ENCODE data around the gene FIG4. TPM values are rescaled to one million over a fixed set of nuclear protein-coding genes. Genes with fewer than 3 reads are reported as not detected.

The FIG4 gene
- total RNA-seq, 1 experiment from 2014 or later, result 23.1 TPM

DNA sequence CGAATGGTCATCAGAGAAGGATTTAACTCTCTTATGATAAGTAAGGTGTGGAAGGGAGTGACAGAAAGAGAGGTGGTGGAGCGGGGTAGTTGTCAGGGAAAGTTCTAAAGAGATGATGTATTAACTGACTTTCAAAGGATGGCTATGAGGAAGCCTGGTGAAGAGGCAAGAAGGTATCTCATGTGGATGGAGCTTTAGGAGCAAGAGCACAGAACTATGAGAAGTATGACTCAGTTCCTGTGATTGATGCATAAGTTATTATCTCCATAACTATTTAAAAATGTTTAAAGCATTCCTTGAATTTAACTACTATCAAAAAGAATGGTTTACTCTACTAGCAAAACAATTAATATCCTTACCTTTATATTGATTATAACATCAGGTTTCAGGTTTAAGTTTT is 28.9 kb upstream of the FIG4 start:
- H4K5ac ChIP-seq (ENCODE audit: insufficient read length, low read depth, low read length), result no peak overlapping the region
- H3K79me1 ChIP-seq (ENCODE audit: insufficient read depth, low read depth, low read length, poor library complexity, severe bottlenecking), result no peaks in the 10 kb centered on the region
- Mint-ChIP-seq H3K9me3 (no peaks in the 10 kb centered on the region), H3K4me3 (no peak overlapping the region), H3K36me3 (ENCODE audit: insufficient read depth in 1 of 3, low read depth in 3 of 3) (no peaks in the 10 kb centered on the region), H3K27ac (no peak overlapping the region), H3K27me3 (ENCODE audit: low read depth) (no peaks in the 10 kb centered on the region), H3K4me1 (no peaks in the 10 kb centered on the region)
- H2BK12ac ChIP-seq (ENCODE audit: insufficient read length, low read depth, low read length), result no peak overlapping the region
- no peak overlapping the region for H4K8ac ChIP-seq (replicated peaks; ENCODE audit: insufficient read length, low read depth, low read length)
- WGBS (ENCODE audit: extremely low coverage, insufficient read length, low lambda C conversion rate), result no CpG with 5 or more reads among the region's 2 CpGs
- H3K18ac ChIP-seq (ENCODE audit: insufficient read length, low read depth, low read length), result no peak overlapping the region
- TF ChIP-seq, protein P1, sequence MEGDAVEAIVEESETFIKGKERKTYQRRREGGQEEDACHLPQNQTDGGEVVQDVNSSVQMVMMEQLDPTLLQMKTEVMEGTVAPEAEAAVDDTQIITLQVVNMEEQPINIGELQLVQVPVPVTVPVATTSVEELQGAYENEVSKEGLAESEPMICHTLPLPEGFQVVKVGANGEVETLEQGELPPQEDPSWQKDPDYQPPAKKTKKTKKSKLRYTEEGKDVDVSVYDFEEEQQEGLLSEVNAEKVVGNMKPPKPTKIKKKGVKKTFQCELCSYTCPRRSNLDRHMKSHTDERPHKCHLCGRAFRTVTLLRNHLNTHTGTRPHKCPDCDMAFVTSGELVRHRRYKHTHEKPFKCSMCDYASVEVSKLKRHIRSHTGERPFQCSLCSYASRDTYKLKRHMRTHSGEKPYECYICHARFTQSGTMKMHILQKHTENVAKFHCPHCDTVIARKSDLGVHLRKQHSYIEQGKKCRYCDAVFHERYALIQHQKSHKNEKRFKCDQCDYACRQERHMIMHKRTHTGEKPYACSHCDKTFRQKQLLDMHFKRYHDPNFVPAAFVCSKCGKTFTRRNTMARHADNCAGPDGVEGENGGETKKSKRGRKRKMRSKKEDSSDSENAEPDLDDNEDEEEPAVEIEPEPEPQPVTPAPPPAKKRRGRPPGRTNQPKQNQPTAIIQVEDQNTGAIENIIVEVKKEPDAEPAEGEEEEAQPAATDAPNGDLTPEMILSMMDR (conservative IDR thresholded peaks at IDR 0.05), result no peak
- H3K4ac ChIP-seq (ENCODE audit: low read depth, low read length), result no peak overlapping the region
- H3K27me3 ChIP-seq (ENCODE audit: insufficient read depth, low read length), result no peaks in the 10 kb centered on the region
- no peak overlapping the region for H3K23ac ChIP-seq (ENCODE audit: insufficient read length, low read depth, low read length)
- no peak overlapping the region for H4K91ac ChIP-seq (ENCODE audit: insufficient read length, low read depth, low read length)
- no peaks in the 10 kb centered on the region for H3K4me1 ChIP-seq (ENCODE audit: insufficient read depth, low read length)
- H2AFZ ChIP-seq (ENCODE audit: low read length), result no peak overlapping the region
- H3K79me2 ChIP-seq (ENCODE audit: insufficient read depth, low read length), result no peaks in the 10 kb centered on the region
- H2BK20ac ChIP-seq (ENCODE audit: low read depth, low read length, poor library complexity, severe bottlenecking), result no peak overlapping the region
- no peak overlapping the region for H2BK15ac ChIP-seq (ENCODE audit: low read depth, low read length)
- H3K4me2 ChIP-seq (ENCODE audit: insufficient read depth, insufficient read length, low read length), result no peak overlapping the region
- no peak for DNase-seq
- H3K27ac ChIP-seq (ENCODE audit: insufficient read length, low read depth, low read length), result no peak overlapping the region
- H2AK5ac ChIP-seq (ENCODE audit: insufficient read length, low read length), result no peak overlapping the region
- no peak overlapping the region for H2BK5ac ChIP-seq (ENCODE audit: insufficient read length, low read length)
- no peak overlapping the region for H2BK120ac ChIP-seq (ENCODE audit: low read depth, low read length, poor library complexity, severe bottlenecking)
- no peaks in the 10 kb centered on the region for H3K23me2 ChIP-seq (ENCODE audit: insufficient read length, low read depth, low read length, poor library complexity, severe bottlenecking)
- no peak overlapping the region for H3K14ac ChIP-seq (ENCODE audit: insufficient read depth, low read length)
- H4K20me1 ChIP-seq (ENCODE audit: control insufficient read depth, insufficient read depth, insufficient read length), result no peaks in the 10 kb centered on the region
- no peaks in the 10 kb centered on the region for H3K9me3 ChIP-seq (ENCODE audit: control insufficient read depth, low read depth, low read length)
- H3K9ac ChIP-seq (ENCODE audit: extremely low read depth, insufficient read length, low read length), result no peak overlapping the region
- no peak overlapping the region for H3T11ph ChIP-seq (ENCODE audit: low read length)
- no peak overlapping the region for H3K56ac ChIP-seq (ENCODE audit: insufficient read length, low read depth, low read length)
